Ascending aorta (tissue), 2 donors: ENCODE data around the gene TRIM63. TPM values are rescaled to one million over a fixed set of nuclear protein-coding genes. Genes with fewer than 3 reads are reported as not detected.

Experiments
- DNase-seq, 2 donors: peaks; one replicate each; pipeline ENCODE4 v3.0.0-alpha.2; 2019; ENCODE audit warnings: low spot score in 2 of 2
- H3K27ac ChIP-seq, 2 donors: fragments of 200-600 bp; sonication (generic); one replicate each; pipeline ENCODE4 v1.5.1; 2016 to 2017; ENCODE audit warnings: mild to moderate bottlenecking in 1 of 2
- H3K27me3 ChIP-seq: fragments of 200-600 bp; sonication (generic); one replicate; pipeline ENCODE4 v1.5.1; 2017
- H3K36me3 ChIP-seq, 2 donors: fragments of 200-600 bp; sonication (generic); one replicate each; pipeline ENCODE4 v1.5.1; 2016
- H3K4me1 ChIP-seq, 2 donors: fragments of 200-600 bp; sonication (generic); one replicate each; pipeline ENCODE4 v1.5.1; 2016 to 2017; ENCODE audit warnings: mild to moderate bottlenecking in 1 of 2
- H3K4me3 ChIP-seq, 2 donors: fragments of 200-600 bp; sonication (generic); one replicate each; pipeline ENCODE4 v1.5.1; 2016 to 2017; ENCODE audit warnings: mild to moderate bottlenecking in 1 of 2
- H3K9me3 ChIP-seq, 2 donors: fragments of 200-600 bp; sonication (generic); one replicate each; pipeline ENCODE4 v1.5.1; 2016
- CTCF ChIP-seq, 3 experiments: fragments of 200-600 bp in 2 of 3; fragments of 450-650 bp in 1 of 3; sonication (generic) in 2 of 3; IDR thresholded peaks; one replicate each; pipeline ENCODE4 v1.5.1; 2016 to 2019; ENCODE audit warnings: antibody characterized with exemption in 3 of 3, mild to moderate bottlenecking in 1 of 3, moderate library complexity in 1 of 3
- intact Hi-C: fragments of 100-400 bp; cut with DNase I; formaldehyde crosslinking; loops from one replicate; pipeline ENCODE4 v1.15.1; 2023
- total RNA-seq: library from RNA; depleted of rRNA; stranded (reverse); fragments of >200 nt; gene quantifications from one replicate; pipeline ENCODE4 v1.1.0, GENCODE V29; 2016

TRIM63 gene
- total RNA-seq, result not detected

GRCh38 chr1:26067432-26067911, at the start of gene TRIM63:
Gene TRIM63, minus strand, starts transcription at chr1:26067630. Its CDS starts 136 bp downstream, at chr1:26067494.
- TF ChIP-seq CTCF (IDR thresholded peaks at IDR 0.05), result no peak

GRCh38 chr1:26114165-26114927, 46.9 kb upstream of the TRIM63 start:
- H3K4me1 ChIP-seq, result peaks cover 0 to 16% of the 10 kb centered on the region in 2 donors
- no peak overlapping the region for H3K27ac ChIP-seq
- DNase-seq, result peak in 1 of 2 donors; percentile 11
- H3K4me3 ChIP-seq, result no peak overlapping the region
- no peak for TF ChIP-seq CTCF (IDR thresholded peaks at IDR 0.05)
- H3K27me3 ChIP-seq, result no peaks in the 10 kb centered on the region
- H3K9me3 ChIP-seq, result no peaks in the 10 kb centered on the region
- intact Hi-C loops, result no loop called here
- H3K36me3 ChIP-seq, result peaks cover 0 to 17% of the 10 kb centered on the region in 2 donors

More at GRCh38 chr1:26067432-26067911, at the start of gene TRIM63:
- no peak for DNase-seq
- Histone ChIP-seq H3K27ac (no peak within 1 kb of the TSS), H3K27me3 (no peaks in the 10 kb centered on the region), H3K4me1 (no peaks in the 10 kb centered on the region), H3K36me3 (no peaks in the 10 kb centered on the region), H3K9me3 (no peaks in the 10 kb centered on the region), H3K4me3 (no peak within 1 kb of the TSS)
- intact Hi-C loops, result no loop called here

GRCh38 chr1:26112407-26112775, 45.0 kb upstream of the TRIM63 start:
- Histone ChIP-seq H3K4me3 (peak overlapping the region; percentile 92 to 100), H3K27me3 (no peaks in the 10 kb centered on the region), H3K27ac (peak overlapping the region; percentile 81 to 89), H3K4me1 (peaks cover 0 to 16% of the 10 kb centered on the region in 2 donors), H3K9me3 (no peaks in the 10 kb centered on the region), H3K36me3 (peaks cover 0 to 11% of the 10 kb centered on the region in 2 donors)
- no peak for DNase-seq
- intact Hi-C loops, result no loop called here
- no peak for TF ChIP-seq CTCF (IDR thresholded peaks at IDR 0.05)

- Histone ChIP-seq H3K9me3 (no peaks in the 10 kb centered on the region), H3K4me1 (peaks cover 0 to 16% of the 10 kb centered on the region in 2 donors), H3K4me3 (peak within 1 kb of the TSS; percentile 92 to 100), H3K27me3 (no peaks in the 10 kb centered on the region), H3K27ac (peak within 1 kb of the TSS; percentile 89 to 90), H3K36me3 (peaks cover 0 to 11% of the 10 kb centered on the region in 2 donors)
- intact Hi-C loops, result loop anchor here (1.0 to 2.0 kb wide), 5 partner anchors 53 to 321 kb away; partner anchors contain the start of genes CEP85 and DHDDS
- peak; percentile 61 to 95 for DNase-seq
- no peak for TF ChIP-seq CTCF (IDR thresholded peaks at IDR 0.05)
Measured at GRCh38 chr1:26111530-26112406, 44.3 kb upstream of the TRIM63 start, which contains the start of gene PDIK1L. Gene PDIK1L, plus strand, starts transcription at chr1:26111824. Its CDS starts 2,485 bp downstream, at chr1:26114309.

- Histone ChIP-seq H3K27me3 (no peaks in the 10 kb centered on the region), H3K4me1 (peaks cover 0 to 16% of the 10 kb centered on the region in 2 donors), H3K27ac (peak overlapping the region; percentile 89 to 90), H3K4me3 (peak overlapping the region; percentile 92 to 100), H3K9me3 (no peaks in the 10 kb centered on the region), H3K36me3 (peaks cover 0 to 11% of the 10 kb centered on the region in 2 donors)
- no peak for TF ChIP-seq CTCF (IDR thresholded peaks at IDR 0.05)
- intact Hi-C loops, result loop anchor here (1.0 to 2.0 kb wide), 5 partner anchors 53 to 321 kb away; partner anchors contain the start of genes CEP85 and DHDDS
- peak; percentile 15 to 82 for DNase-seq
Measured at GRCh38 chr1:26110731-26111529, 43.5 kb upstream of the TRIM63 start.
